ENCODE measurements around the gene RCBTB2.
"Not testable (repeated sequence)": the region's sequence is repeated elsewhere in the genome, so short reads cannot be mapped to it uniquely, and the experiment has no call there.

RCBTB2 gene

DNA sequence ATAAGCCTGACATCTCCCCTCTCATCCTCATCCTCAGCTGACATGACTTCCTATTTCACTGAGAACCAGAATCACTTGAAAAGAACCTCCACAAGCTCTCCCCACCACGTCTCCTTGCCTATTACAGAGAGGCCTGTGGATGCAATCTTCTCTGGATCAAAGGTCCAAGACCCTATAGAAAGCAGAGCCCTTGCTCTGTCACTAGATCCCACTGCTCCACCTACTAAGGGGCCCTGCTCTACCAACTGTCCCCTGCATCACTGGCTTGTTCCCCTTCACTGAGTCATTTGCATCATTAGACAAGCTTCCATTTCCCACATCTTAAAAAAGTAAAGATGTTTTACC lies 40.8 kb downstream of the RCBTB2 start:
- DNase-seq: no peak

DNA sequence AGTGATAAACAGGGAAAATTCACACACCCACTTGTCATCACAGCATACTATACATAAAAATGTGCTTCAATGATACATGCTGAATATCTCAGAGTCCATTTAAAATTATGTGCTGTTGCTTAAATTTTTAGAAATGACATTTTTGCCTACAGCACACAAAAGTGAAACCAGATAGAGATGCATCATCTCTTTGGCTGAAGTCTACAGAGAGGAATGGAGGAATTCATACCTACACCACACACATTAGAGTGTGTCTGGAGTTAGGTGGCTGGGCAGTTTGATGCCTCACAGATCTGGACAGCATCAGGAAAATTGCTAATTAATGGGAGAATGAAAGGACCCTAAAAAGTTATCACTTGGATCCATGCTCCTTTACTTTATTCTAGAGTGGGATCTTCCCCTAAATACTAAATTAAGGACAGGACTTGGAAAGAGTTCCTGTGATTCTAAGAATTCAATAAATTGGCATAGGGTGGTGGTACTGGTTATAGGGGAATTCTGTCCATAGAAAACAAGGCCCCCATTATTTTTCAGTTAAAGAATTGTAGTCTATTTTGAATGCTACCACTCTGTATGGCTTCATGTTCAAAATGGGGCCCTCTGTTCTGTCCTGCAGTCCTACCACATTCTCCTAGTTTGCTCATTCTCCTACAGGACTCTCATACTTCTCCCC lies 41.3 kb downstream of the RCBTB2 start:
- no peak for DNase-seq

DNA sequence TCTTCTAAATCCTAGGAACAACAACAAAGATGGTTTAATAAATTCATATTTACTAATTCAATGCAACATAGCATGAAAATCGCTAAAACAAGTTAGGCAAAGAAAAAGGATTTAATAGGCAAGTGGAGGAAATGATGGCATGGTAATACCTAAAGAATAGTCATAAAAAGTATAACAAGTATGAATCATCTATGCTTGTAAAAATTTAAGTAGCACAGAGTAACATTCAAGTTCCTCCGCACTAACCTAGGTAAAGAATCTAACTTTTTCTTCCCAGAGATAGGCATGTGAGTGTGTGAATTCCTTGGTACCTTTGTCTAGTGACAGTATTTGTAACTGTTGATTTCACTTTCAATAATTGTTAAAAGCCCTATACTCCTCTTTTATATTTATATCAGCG lies 42.6 kb downstream of the RCBTB2 start:
- DNase-seq: no peak

DNA sequence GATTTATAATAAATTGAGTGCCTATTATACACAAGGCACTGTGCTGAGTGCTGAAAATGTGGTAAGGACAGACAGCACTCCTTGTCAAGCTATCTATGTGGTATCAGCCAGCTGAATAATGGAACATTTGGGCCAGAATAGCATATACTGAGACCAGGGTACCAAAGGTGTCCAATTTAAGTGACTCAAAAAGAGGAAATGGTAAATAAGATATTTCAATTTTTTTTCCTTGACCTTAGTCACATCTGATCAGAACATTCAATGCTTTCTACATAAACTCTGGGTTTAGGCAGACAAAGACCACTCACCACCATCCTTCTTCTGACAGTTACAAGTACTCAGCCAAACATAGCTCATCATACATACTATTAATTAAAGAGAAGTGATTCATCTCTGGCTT lies 43.2 kb downstream of the RCBTB2 start:
- no peak for DNase-seq

DNA sequence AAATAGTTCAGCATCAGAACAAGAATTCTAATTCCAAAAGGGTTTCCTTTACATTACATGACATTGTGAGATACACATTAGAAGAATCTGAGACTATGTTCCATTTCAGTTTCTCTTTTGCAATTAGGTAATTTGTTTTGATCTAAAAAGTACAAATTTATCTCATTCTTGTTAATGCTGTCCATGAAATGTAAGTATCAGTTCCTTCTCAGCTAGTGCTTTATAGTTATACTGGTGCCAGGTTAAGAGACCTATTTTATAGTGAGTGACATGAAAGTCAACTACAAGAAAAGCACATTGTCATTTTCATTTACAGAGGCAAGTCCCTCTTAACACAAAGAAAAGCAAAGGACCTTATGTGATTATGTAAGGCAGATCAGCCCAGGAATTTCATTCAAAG lies 43.9 kb downstream of the RCBTB2 start:
- no peak for DNase-seq

DNA sequence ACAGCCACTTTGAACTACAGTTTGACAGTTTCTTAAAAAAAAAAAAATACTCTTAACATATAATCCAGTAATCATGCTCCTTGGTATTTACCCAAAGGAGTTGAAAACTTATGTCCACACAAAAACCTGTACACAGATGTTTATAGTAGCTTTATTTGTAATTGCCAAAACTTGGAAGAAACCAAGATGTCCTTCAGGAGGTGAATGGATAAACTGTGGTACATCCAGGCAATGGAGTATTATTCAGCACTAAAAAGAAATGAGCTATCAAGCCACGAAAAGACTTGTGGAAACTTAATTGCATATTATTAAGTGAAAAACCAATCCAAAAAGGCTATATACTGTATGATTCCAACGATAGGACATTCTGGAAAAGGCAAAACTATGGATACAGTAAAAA lies 44.9 kb downstream of the RCBTB2 start:
- no peak for DNase-seq

DNA sequence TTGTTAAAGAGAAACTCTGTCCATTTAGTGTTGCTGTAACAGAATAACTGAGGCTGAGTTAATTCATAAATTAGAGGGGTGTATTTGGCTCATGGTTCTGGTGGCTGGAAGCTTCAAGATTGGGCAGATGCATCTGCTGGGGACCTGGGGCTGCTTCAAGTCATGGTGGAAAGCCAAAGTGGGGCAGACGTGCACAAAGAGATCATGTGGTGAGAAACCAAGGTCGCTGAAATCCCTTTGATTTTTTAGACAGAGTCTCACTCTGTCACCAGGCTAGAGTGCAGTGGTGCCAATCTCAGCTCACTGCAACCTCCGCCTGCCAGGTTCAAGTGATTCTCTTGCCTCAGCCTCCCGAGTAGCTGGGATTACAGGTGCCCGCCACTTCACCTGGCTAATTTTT lies 46.0 kb downstream of the RCBTB2 start:
- DNase-seq: no peak

DNA sequence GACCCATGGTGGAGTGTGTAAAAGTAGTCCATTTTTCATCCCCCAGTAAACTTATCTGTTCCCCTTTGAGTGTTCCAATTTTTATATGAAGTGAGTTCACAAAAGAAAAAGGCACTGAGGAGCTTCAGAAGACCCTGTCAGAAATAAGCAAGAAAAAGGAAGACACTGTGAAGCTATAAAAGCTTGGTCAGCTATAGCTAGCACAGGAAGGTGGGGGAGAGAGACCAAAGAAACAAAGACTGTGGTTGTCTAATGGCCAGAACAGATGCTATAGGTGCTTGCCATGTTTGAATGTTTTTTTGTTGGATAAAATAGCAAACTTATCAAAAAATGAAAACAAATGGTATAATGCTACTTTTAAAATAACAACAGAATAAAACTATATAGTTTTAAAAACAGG lies 46.5 kb downstream of the RCBTB2 start:
- no peak for DNase-seq

DNA sequence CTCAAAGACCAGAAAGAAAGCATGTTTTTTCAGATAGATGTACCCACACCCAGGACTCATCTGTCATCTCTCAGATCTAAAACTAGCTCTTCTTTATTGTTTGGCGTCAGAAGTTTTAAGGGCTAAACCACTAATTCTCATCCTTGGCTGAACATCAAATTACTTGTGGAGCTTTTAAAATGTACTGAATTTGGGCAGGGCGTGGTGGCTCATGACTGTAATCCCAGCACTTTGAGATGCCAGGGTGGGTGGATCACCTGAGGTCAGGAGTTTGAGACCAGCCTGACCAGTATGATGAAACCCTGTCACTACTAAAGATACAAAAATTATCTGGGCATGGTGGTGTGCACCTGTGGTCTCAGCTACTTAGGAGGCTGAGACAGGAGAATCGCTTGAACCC lies 47.4 kb downstream of the RCBTB2 start:
- DNase-seq: no peak

DNA sequence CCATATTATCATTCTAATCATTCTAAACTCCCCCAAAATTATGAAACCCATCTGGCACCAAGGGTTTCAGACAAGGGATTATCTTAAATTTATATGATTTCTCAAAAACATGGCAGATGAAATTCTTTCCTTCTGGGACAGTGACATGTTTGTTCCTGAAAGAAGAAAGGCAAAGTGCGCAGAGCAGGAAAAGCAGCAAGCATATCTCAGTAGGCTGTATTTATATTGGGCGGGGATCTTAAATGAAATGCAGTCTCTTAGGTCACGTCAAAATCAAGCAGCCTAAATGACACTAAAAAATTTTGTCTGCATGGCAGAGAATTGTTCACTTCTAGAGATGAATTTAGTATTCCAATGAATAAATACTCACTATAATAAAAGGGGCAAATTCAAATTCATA lies 49.3 kb downstream of the RCBTB2 start:
- no peak for DNase-seq

DNA sequence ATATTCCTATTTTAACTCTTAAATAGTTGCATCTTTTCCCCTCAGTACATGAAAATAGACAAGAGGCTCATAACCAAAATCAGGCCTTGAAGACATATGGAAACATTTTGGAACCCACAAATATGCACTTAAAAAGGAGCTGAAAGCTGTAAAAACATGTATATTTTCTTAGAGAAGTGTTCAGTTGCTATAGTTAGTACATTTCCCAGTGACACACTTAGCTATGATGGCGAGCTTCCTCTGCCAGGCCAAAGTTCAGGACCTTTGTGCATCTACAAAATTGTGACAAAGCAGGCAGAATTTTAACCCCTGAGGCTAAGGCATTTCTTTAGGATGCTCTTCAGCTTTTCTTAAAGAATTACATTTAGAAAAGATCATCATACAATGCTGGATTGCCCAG lies 54.5 kb downstream of the RCBTB2 start:
- no peak for DNase-seq

DNA sequence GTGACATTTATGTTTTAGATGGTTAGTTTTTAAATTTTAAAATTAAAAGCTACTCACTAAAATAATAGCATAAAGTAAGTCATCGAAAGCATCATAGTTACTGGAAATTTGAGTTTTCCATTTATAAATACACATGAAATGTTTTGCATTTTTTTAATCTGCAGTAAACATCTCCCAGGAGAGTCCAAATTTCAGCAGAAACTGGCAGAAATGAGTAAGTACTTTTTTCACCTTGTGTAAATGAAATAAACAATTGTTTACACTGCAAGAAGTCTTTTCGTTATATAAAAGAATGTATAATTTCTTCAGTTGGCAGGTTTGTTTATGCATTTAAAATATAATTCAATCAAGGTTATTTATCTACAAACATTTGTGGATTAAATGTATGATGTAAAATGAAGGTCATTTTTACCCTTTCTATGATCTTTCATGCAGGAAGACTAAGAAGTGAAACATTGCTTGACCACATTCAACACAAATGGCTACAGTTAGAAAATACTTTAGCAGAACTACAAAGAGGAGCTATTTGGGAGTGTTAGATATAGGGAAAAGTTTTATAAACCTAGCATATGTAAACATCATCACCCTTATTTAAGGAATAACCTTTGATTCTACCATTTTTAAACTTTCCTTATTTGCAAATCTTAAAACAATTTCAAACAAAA lies 55.6 kb downstream of the RCBTB2 start:
- DNase-seq: no peak

DNA sequence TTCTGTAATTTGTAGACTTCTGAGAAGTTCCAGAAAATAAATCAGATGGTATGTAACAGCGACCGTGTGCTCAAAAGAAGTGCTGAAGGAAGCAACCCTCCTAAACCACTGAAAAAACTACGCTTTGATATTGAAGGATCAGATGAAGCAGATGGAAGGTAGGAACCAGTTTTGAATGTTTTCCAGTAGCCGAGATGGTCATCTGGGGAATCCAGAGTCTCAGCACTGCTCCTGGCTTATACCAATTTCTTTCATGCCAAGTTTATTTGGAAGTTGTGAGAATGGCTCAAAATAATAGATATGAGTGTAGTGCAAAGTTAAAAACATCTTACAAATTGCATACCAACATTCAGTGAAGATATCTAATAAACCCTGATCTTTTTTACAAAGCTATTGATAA lies 56.2 kb downstream of the RCBTB2 start:
- no peak for DNase-seq

DNA sequence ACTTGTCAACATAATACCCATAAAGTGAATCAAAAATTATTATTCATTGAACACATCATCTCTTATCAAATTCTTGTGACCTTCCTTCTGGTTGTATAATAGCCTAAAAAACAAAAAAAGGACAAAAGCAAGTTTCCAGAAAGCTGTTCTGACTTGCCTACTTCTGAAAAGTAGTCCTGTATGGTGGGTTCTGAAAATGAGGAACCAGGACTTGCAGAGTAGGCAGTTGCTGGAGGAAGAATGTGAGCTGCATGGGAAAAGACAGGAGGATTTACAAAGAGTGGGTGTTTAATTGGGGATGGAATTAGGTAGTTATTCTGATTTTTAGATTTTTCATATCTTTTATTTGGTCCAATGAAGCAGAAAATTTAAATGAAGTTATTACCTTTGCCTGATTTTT lies 56.7 kb downstream of the RCBTB2 start:
- peak; percentile 20 for DNase-seq

DNA sequence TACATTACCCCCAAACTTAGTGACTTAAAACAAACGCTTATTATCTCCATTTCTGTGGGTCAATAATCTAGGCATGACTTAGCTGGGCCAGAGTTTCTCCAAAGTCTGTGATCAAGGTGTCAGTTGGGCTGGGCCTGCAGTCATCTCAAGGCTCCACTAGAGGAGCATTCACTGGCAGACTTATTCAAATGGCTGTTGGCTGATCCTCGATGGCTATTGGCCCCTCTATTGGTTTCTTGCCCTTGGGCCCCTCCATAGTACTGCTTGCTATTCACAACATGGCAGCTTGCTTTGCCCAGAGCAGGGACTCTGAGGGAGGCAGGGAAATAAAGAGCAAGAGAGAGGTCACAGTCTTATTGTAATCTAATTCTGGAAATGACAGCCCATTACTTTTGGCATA lies 57.6 kb downstream of the RCBTB2 start:
- no peak for DNase-seq

DNA sequence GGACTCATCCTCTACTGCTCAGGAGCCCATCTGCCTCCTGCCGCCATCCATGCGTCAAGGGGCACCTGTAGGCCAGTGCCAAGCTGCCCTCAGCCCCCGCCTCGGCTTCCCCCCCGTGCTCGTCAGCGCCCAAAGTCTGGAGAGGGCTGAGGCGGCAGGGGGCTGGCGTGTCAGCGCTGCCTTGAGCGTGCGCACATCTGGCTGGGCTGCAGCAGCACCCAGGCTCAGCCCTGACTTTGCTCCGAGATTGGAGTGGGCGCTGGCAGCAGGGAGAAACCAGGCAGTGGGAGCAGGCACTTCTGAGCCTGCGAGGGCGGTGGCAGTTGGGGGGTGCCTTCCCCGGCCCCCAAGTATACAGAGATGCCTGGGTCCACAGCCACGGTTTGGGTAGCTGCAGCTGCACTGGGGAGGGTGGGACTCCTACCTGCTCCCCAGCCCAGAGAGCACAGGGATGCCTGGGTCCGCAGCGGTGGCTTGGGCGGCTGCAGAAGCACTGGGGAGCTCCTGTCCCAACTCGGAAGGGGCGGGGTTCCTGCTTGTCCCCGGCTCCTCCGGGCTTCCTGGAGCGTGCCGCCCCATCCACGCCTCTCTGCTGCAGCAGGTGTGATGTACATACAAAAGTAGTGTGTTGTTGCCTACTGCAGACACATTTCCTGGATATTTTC lies 75.2 kb downstream of the RCBTB2 start:
- DNase-seq: no peak

DNA sequence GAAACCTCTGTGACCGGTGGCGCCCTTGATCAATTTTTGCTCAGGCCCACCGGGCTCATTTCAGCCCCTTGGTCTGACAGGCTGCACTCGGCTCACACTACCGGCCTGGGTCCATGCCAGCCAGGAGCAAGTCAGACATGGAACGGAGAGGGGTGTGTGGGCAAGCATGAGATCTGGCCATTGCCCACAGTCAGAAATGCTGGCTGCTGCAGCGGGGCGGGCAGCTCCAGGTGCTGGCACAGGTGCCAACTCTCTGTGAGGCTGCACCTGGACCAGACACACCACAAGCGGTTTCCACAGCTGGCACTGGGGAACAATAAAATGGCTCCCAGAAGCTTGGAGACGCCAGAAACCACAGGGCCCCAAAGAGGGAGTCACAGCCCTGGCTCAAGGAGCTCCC lies 76.3 kb downstream of the RCBTB2 start:
- no peak for DNase-seq

DNA sequence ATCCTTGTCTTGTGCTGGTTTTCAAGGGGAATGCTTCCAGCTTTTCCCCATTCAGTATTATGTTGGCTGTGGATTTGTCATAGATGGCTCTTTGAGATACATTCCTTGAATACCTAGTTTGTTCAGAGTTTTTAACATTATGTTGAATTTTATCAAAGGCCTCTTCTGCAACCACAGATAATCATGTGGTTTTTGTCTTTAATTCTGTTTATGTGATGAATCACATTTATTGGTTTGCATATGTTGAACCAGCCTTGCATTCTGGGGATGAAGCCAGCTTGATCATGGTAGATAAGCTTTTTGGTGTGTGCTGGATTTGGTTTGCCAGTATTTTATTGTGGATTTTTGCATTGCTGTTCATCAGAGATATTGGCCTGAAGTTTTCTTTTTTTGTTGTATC lies 81.7 kb downstream of the RCBTB2 start:
- DNase-seq: not testable (repeated sequence)

DNA sequence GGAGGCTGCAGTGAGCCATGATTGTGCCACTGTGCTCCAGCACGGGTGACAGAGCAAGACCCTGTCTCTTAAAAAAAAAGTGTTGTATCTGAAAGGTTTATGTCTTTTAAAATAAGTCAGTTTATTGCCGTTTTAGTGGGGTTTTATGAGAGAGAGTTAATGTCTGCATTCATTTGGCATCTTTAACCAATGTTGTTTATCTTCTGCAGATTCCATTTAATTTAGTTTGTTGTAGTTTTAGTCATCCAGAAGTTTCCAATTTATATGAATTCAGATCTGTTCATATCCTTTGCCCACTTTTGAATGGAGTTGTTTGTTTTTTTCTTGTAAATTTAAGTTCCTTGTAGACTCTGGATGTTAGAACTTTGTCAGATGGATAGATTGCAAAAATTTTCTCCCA lies 83.2 kb downstream of the RCBTB2 start:
- no peak for DNase-seq

DNA sequence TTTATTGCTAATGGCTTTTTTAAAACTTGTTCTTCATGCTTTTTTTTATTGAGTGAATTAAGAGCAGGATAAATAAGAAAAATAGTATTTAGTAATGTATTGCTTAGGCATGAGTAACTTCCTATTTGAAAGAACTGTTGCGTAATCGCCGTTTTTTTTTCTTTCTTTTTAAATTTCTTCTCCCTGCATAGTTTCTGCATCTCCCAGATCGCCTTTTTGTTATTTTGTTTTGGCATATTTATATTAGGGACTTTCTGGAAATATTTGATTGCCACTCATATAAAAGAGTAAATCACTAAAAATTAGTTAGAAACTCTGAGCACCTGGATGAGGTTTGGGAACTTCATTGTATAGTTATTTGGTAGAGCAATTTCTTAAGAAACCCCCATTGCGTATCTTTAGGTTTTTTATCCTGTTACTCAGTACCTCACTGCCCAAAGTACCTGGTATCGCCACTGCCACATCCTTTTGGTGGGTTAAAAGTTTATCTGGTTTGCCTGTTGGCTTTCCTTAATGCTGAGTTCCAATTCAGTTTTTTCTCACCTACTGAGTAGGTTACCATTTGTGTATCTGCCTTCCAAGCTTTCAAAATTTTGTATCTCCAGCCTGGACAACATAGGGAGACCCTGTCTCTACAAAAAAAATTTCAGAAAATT lies 83.8 kb downstream of the RCBTB2 start:
- DNase-seq: peak; percentile 54

DNA sequence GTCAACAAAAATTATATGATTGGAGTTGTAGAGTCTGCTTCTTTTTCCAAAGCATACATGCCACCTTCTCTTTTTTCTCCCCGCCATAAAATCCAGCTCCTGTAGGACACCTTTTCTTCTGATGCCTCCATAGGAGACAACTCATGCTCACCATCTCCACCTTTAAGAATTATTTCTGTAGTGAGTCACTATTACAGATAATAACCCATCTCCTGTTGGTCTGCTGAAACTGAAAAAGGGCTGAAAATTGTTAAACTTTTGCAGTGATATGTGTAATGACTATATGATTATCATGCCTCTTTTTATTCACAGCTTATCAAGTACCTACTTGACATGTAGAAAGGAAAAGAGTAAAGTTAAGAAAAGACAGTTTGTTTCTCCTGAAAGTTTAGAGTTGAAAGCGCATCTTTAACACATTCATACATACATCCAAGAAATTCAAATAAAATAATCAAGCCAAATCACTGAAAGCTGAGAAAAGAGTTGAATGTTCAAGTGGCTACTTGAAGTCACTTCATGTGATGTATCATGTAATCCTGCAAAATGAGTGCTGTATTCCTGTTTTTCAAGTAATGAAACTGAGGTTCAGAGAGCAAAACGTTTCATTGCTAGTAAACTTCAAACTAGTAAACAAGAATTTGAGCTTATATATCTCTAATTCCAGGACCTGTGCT lies 84.5 kb downstream of the RCBTB2 start:
- DNase-seq: no peak

DNA sequence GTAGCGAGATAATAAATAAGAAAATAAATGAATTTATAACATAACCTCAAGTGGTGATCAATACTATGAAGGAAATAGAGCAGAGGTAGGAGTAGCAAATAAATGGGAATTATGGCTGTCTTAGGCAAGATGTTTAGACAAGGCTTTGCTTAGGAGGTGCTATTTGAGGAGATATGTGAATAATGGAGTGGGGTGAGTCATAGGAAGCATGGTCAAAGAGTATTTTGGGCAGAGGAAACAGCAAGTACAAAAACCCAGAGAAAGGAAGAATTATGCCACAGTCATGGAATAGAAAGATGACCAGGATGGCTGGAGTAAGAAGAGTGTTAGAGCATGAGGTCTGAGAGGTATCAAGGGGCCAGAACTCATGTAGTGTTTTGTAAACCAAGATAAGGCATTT lies 86.4 kb downstream of the RCBTB2 start:
- DNase-seq: no peak

DNA sequence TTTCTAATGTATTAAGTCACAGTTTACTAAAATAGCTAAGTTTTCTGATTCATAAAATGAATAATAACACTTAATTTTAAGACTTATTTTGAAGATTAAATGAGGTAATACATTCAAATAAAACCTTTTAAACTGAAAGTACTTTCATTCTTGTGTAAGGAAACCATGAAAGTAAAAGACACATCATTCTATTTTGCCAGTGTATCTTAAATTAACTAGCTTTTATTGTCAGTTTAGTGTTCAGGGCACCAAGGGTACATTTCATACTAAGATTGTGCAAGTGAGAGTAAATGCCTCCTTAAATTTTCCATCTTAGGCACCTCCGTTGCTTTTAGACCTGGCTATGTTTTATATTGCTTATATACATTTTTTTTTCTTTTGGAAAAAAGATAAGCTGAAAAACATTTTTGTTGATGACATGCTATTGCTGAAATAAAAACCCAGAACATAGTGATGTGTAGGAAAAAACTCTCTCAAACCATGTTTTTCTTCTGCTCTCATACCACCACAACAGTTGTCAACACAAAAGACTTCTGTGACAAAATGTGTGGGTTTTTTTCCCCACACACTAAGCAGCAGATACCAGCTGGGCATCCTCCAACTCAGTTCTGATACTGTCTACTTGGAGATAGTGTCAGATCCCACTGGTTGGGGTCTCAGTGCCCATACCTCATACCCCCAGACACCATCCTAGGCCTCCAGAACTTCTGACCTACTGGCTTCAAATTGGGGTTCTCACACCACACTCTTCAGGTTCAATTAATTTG lies 89.3 kb downstream of the RCBTB2 start:
- no peak for DNase-seq
